GM23338 (cell line): Measurements from ENCODE around the gene TRPV5. TPM values are rescaled to one million over a fixed set of nuclear protein-coding genes. Genes with fewer than 3 reads are reported as not detected.

Source experiments
- ATAC-seq: fragments of 200-7000 bp; cut with Tn5 transposase; 3 replicates; pipeline ENCODE4 v1.9.1; 2020
- DNase-seq: peaks from one replicate; pipeline ENCODE4 v3.0.0-alpha.2; 2015; ENCODE audit warnings: low spot score
- H2AFZ ChIP-seq: fragments of 200-600 bp; sonication (generic); 2 replicates; pipeline ENCODE4 v1.8.0; 2016; ENCODE audit warnings: antibody characterized with exemption, mild to moderate bottlenecking, moderate library complexity
- H3F3A ChIP-seq: fragments of 200-600 bp; sonication (generic); replicated peaks from 2 replicates; pipeline ENCODE4 v1.8.0; 2017; ENCODE audit warnings: antibody characterized with exemption, mixed run types, low read depth
- H3K27ac ChIP-seq: fragments of 200-600 bp; sonication (generic); 2 replicates; pipeline ENCODE4 v1.6.1; 2016; ENCODE audit warnings: low read depth
- H3K27me3 ChIP-seq: fragments of 200-600 bp; sonication (generic); 2 replicates; pipeline ENCODE4 v1.8.0; 2016; ENCODE audit warnings: mild to moderate bottlenecking, mixed run types, moderate library complexity; ENCODE audit not compliant: insufficient read depth
- H3K36me3 ChIP-seq: fragments of 200-600 bp; sonication (generic); 2 replicates; pipeline ENCODE4 v1.8.0; 2016; ENCODE audit warnings: mild to moderate bottlenecking; ENCODE audit not compliant: insufficient read depth
- H3K4me1 ChIP-seq: fragments of 200-600 bp; sonication (generic); 2 replicates; pipeline ENCODE4 v1.8.0; 2016; ENCODE audit warnings: mild to moderate bottlenecking, moderate library complexity; ENCODE audit not compliant: insufficient read depth
- H3K4me2 ChIP-seq: fragments of 200-600 bp; sonication (generic); 2 replicates; pipeline ENCODE4 v1.7.1; 2017; ENCODE audit warnings: mixed run types
- H3K4me3 ChIP-seq: fragments of 200-600 bp; sonication (generic); 2 replicates; pipeline ENCODE4 v1.6.1; 2016; ENCODE audit warnings: mixed run types
- H3K79me2 ChIP-seq: fragments of 200-600 bp; sonication (generic); replicated peaks from 2 replicates; pipeline ENCODE4 v1.8.0; 2017; ENCODE audit warnings: mild to moderate bottlenecking; ENCODE audit not compliant: insufficient read depth
- H3K9me2 ChIP-seq: fragments of 200-600 bp; sonication (generic); 2 replicates; pipeline ENCODE4 v1.8.0; 2017; ENCODE audit not compliant: insufficient read depth
- H4K20me1 ChIP-seq: fragments of 200-600 bp; sonication (generic); replicated peaks from 2 replicates; pipeline ENCODE4 v1.8.0; 2017; ENCODE audit warnings: mild to moderate bottlenecking; ENCODE audit not compliant: insufficient read depth
- H3K27ac Mint-ChIP-seq: 2 replicates; pipeline ENCODE4 v1.8.0; 2020; ENCODE audit warnings: inconsistent platforms, mild to moderate bottlenecking, moderate library complexity, mixed read lengths
- H3K27me3 Mint-ChIP-seq: 3 replicates; pipeline ENCODE4 v1.8.0; 2022; ENCODE audit warnings: low read depth, mild to moderate bottlenecking, moderate library complexity, mixed read lengths, inconsistent platforms; ENCODE audit not compliant: insufficient read depth, poor library complexity
- H3K36me3 Mint-ChIP-seq: 3 replicates; pipeline ENCODE4 v1.8.0; 2021; ENCODE audit warnings: low read depth, mild to moderate bottlenecking, inconsistent platforms, moderate library complexity, mixed read lengths
- H3K4me1 Mint-ChIP-seq: 3 replicates; pipeline ENCODE4 v1.8.0; 2020; ENCODE audit warnings: mild to moderate bottlenecking, inconsistent platforms, mixed read lengths
- H3K4me3 Mint-ChIP-seq: 3 replicates; pipeline ENCODE4 v1.8.0; 2021; ENCODE audit warnings: moderate library complexity, mild to moderate bottlenecking, inconsistent platforms, mixed read lengths
- H3K9me3 Mint-ChIP-seq: 3 replicates; pipeline ENCODE4 v1.8.0; 2020; ENCODE audit warnings: moderate library complexity, mild to moderate bottlenecking, inconsistent platforms, mixed read lengths
- CREB1 ChIP-seq: fragments of 250-450 bp; sonication (Bioruptor Pico); IDR thresholded peaks from 2 replicates; pipeline ENCODE4 v1.5.0; 2020; ENCODE audit warnings: low read depth, mild to moderate bottlenecking, moderate library complexity
- EZH2 ChIP-seq: fragments of 200-600 bp; sonication (generic); IDR thresholded peaks from one replicate; pipeline ENCODE4 v1.8.0; 2017; ENCODE audit warnings: antibody characterized with exemption, mild to moderate bottlenecking, low read depth; ENCODE audit not compliant: unreplicated experiment
- EZH2phosphoT487 ChIP-seq: fragments of 200-600 bp; sonication (generic); IDR thresholded peaks from one replicate; pipeline ENCODE4 v1.8.1; 2018; ENCODE audit warnings: antibody characterized with exemption; ENCODE audit not compliant: unreplicated experiment
- JUNB ChIP-seq: IDR thresholded peaks from one replicate; pipeline ENCODE4 v1.6.1; 2016; ENCODE audit warnings: antibody characterized with exemption; ENCODE audit not compliant: unreplicated experiment
- NANOG ChIP-seq: IDR thresholded peaks from 2 replicates; pipeline ENCODE4 v1.6.1; 2016; ENCODE audit warnings: antibody characterized with exemption, borderline replicate concordance
- POLR2AphosphoS5 ChIP-seq: IDR thresholded peaks from 2 replicates; pipeline ENCODE4 v1.6.1; 2016; ENCODE audit warnings: antibody characterized with exemption, low read depth
- STAT1 ChIP-seq: IDR thresholded peaks from one replicate; pipeline ENCODE4 v1.6.1; 2016; ENCODE audit warnings: antibody characterized with exemption; ENCODE audit not compliant: unreplicated experiment
- ZNF114 ChIP-seq: fragments of 250-450 bp; sonication (Bioruptor Pico); IDR thresholded peaks from 2 replicates; pipeline ENCODE4 v1.5.0; 2020; ENCODE audit warnings: mild to moderate bottlenecking, moderate library complexity
- ZNF331 ChIP-seq: fragments of 250-450 bp; sonication (Bioruptor Pico); IDR thresholded peaks from 2 replicates; pipeline ENCODE4 v1.5.0; 2020; ENCODE audit warnings: low read depth, mild to moderate bottlenecking, moderate library complexity
- polyA plus RNA-seq: library from polyadenylated mRNA; unstranded; fragments of >200 nt; fragmentation: Nextera tagmentation; extraction: Ambion mirVana; gene quantifications from 2 replicates; pipeline ENCODE4 v1.2.1, GENCODE V29; 2016
- total RNA-seq: library from RNA; depleted of rRNA; stranded (reverse); fragments of >200 nt; shearing (Covaris generic); gene quantifications from 2 replicates; pipeline ENCODE4 v1.2.3, GENCODE V29; 2014
- TF ChIP-seq, protein P1 (sequence below), 2 experiments: fragments of 200-600 bp in 1 of 2; sonication (generic) in 1 of 2; conservative IDR thresholded peaks; 2 replicates each; pipeline versions ENCODE4 v1.5.1 to v1.6.1; 2016 to 2017; ENCODE audit warnings: antibody characterized with exemption in 2 of 2, low read depth in 2 of 2, mild to moderate bottlenecking in 2 of 2, moderate library complexity in 1 of 2
- TF ChIP-seq, protein P2 (sequence below): IDR thresholded peaks from 2 replicates; pipeline ENCODE4 v1.6.1; 2016; ENCODE audit warnings: antibody characterized with exemption
- TF ChIP-seq, protein P3 (sequence below): IDR thresholded peaks from one replicate; pipeline ENCODE4 v1.6.1; 2018; ENCODE audit warnings: antibody characterized with exemption; ENCODE audit not compliant: unreplicated experiment
- TF ChIP-seq, protein P4 (sequence below): fragments of 250-450 bp; sonication (Bioruptor Pico); IDR thresholded peaks from 2 replicates; pipeline ENCODE4 v1.5.0; 2020; ENCODE audit warnings: mild to moderate bottlenecking, moderate library complexity

The TRPV5 gene
- total and polyA plus RNA-seq, 2 experiments from 2014 or later = not detected

DNA sequence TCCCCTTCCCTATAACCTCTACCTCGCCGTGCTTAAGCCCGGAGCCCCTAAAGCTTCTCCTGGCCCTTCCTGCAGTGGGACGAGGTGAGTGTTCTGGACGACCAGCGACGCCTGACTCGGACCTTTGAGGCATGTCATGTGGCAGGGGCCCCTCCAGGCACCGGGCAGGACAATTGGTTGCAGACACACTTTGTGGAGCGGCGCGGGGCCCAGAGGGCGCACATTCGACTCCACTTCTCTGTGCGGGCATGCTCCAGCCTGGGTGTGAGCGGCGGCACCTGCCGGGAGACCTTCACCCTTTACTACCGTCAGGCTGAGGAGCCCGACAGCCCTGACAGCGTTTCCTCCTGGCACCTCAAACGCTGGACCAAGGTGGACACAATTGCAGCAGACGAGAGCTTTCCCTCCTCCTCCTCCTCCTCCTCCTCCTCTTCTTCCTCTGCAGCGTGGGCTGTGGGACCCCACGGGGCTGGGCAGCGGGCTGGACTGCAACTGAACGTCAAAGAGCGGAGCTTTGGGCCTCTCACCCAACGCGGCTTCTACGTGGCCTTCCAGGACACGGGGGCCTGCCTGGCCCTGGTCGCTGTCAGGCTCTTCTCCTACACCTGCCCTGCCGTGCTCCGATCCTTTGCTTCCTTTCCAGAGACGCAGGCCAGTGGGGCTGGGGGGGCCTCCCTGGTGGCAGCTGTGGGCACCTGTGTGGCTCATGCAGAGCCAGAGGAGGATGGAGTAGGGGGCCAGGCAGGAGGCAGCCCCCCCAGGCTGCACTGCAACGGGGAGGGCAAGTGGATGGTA lies 69.5 kb downstream of the TRPV5 start:
- Histone ChIP-seq H3K79me2 (no peaks in the 10 kb centered on the region), H3K9me2 (no peaks in the 10 kb centered on the region), H3K27ac (no peak overlapping the region), H2AFZ (no peak overlapping the region), H3K4me3 (no peak overlapping the region), H3K4me1 (peaks cover 26% of the 10 kb centered on the region), H3F3A (no peaks in the 10 kb centered on the region), H3K36me3 (no peaks in the 10 kb centered on the region; the same call in none of the 2 replicates), H4K20me1 (no peaks in the 10 kb centered on the region), H3K27me3 (no peaks in the 10 kb centered on the region), H3K4me2 (no peak overlapping the region)
- DNase-seq (no peak), ATAC-seq (no peak)
- Mint-ChIP-seq H3K4me3 (no peak overlapping the region), H3K27ac (no peak overlapping the region), H3K36me3 (no peaks in the 10 kb centered on the region; the same call in 2 of the 3 replicates), H3K4me1 (peaks cover 36% of the 10 kb centered on the region), H3K27me3 (peaks cover 11% of the 10 kb centered on the region), H3K9me3 (no peaks in the 10 kb centered on the region)
- TF ChIP-seq, protein P1, sequence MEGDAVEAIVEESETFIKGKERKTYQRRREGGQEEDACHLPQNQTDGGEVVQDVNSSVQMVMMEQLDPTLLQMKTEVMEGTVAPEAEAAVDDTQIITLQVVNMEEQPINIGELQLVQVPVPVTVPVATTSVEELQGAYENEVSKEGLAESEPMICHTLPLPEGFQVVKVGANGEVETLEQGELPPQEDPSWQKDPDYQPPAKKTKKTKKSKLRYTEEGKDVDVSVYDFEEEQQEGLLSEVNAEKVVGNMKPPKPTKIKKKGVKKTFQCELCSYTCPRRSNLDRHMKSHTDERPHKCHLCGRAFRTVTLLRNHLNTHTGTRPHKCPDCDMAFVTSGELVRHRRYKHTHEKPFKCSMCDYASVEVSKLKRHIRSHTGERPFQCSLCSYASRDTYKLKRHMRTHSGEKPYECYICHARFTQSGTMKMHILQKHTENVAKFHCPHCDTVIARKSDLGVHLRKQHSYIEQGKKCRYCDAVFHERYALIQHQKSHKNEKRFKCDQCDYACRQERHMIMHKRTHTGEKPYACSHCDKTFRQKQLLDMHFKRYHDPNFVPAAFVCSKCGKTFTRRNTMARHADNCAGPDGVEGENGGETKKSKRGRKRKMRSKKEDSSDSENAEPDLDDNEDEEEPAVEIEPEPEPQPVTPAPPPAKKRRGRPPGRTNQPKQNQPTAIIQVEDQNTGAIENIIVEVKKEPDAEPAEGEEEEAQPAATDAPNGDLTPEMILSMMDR (conservative IDR thresholded peaks at IDR 0.05; ENCODE audit: low read depth in 2 of 2) = no peak
- no peak for TF ChIP-seq EZH2phosphoT487
- no peak for TF ChIP-seq NANOG
- no peak for TF ChIP-seq ZNF331
- TF ChIP-seq, protein P2, sequence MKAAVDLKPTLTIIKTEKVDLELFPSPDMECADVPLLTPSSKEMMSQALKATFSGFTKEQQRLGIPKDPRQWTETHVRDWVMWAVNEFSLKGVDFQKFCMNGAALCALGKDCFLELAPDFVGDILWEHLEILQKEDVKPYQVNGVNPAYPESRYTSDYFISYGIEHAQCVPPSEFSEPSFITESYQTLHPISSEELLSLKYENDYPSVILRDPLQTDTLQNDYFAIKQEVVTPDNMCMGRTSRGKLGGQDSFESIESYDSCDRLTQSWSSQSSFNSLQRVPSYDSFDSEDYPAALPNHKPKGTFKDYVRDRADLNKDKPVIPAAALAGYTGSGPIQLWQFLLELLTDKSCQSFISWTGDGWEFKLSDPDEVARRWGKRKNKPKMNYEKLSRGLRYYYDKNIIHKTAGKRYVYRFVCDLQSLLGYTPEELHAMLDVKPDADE = no peak
- TF ChIP-seq EZH2 = no peak
- TF ChIP-seq STAT1 = no peak
- TF ChIP-seq, protein P3, sequence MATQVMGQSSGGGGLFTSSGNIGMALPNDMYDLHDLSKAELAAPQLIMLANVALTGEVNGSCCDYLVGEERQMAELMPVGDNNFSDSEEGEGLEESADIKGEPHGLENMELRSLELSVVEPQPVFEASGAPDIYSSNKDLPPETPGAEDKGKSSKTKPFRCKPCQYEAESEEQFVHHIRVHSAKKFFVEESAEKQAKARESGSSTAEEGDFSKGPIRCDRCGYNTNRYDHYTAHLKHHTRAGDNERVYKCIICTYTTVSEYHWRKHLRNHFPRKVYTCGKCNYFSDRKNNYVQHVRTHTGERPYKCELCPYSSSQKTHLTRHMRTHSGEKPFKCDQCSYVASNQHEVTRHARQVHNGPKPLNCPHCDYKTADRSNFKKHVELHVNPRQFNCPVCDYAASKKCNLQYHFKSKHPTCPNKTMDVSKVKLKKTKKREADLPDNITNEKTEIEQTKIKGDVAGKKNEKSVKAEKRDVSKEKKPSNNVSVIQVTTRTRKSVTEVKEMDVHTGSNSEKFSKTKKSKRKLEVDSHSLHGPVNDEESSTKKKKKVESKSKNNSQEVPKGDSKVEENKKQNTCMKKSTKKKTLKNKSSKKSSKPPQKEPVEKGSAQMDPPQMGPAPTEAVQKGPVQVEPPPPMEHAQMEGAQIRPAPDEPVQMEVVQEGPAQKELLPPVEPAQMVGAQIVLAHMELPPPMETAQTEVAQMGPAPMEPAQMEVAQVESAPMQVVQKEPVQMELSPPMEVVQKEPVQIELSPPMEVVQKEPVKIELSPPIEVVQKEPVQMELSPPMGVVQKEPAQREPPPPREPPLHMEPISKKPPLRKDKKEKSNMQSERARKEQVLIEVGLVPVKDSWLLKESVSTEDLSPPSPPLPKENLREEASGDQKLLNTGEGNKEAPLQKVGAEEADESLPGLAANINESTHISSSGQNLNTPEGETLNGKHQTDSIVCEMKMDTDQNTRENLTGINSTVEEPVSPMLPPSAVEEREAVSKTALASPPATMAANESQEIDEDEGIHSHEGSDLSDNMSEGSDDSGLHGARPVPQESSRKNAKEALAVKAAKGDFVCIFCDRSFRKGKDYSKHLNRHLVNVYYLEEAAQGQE = no peak
- TF ChIP-seq JUNB = no peak
- no peak for TF ChIP-seq ZNF114
- no peak for TF ChIP-seq CREB1 (CRISPR knock-in tag)
- TF ChIP-seq POLR2AphosphoS5 = no peak
- TF ChIP-seq, protein P4, sequence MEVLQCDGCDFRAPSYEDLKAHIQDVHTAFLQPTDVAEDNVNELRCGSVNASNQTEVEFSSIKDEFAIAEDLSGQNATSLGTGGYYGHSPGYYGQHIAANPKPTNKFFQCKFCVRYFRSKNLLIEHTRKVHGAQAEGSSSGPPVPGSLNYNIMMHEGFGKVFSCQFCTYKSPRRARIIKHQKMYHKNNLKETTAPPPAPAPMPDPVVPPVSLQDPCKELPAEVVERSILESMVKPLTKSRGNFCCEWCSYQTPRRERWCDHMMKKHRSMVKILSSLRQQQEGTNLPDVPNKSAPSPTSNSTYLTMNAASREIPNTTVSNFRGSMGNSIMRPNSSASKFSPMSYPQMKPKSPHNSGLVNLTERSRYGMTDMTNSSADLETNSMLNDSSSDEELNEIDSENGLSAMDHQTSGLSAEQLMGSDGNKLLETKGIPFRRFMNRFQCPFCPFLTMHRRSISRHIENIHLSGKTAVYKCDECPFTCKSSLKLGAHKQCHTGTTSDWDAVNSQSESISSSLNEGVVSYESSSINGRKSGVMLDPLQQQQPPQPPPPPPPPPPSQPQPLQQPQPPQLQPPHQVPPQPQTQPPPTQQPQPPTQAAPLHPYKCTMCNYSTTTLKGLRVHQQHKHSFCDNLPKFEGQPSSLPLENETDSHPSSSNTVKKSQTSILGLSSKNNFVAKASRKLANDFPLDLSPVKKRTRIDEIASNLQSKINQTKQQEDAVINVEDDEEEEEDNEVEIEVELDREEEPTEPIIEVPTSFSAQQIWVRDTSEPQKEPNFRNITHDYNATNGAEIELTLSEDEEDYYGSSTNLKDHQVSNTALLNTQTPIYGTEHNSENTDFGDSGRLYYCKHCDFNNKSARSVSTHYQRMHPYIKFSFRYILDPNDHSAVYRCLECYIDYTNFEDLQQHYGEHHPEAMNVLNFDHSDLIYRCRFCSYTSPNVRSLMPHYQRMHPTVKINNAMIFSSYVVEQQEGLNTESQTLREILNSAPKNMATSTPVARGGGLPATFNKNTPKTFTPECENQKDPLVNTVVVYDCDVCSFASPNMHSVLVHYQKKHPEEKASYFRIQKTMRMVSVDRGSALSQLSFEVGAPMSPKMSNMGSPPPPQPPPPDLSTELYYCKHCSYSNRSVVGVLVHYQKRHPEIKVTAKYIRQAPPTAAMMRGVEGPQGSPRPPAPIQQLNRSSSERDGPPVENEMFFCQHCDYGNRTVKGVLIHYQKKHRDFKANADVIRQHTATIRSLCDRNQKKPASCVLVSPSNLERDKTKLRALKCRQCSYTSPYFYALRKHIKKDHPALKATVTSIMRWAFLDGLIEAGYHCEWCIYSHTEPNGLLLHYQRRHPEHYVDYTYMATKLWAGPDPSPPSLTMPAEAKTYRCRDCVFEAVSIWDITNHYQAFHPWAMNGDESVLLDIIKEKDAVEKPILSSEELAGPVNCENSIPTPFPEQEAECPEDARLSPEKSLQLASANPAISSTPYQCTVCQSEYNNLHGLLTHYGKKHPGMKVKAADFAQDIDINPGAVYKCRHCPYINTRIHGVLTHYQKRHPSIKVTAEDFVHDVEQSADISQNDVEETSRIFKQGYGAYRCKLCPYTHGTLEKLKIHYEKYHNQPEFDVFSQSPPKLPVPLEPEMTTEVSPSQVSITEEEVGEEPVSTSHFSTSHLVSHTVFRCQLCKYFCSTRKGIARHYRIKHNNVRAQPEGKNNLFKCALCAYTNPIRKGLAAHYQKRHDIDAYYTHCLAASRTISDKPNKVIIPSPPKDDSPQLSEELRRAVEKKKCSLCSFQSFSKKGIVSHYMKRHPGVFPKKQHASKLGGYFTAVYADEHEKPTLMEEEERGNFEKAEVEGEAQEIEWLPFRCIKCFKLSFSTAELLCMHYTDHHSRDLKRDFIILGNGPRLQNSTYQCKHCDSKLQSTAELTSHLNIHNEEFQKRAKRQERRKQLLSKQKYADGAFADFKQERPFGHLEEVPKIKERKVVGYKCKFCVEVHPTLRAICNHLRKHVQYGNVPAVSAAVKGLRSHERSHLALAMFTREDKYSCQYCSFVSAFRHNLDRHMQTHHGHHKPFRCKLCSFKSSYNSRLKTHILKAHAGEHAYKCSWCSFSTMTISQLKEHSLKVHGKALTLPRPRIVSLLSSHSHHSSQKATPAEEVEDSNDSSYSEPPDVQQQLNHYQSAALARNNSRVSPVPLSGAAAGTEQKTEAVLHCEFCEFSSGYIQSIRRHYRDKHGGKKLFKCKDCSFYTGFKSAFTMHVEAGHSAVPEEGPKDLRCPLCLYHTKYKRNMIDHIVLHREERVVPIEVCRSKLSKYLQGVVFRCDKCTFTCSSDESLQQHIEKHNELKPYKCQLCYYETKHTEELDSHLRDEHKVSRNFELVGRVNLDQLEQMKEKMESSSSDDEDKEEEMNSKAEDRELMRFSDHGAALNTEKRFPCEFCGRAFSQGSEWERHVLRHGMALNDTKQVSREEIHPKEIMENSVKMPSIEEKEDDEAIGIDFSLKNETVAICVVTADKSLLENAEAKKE (CRISPR knock-in tag) = no peak
